Activated CD4-positive, alpha-beta T cell treated with anti-CD3 and anti-CD28 coated beads, Interleukin-2, amount 50 U/mL, for 1 hour (primary cell): ENCODE data around the gene B4GALT6.

Experiments used
- DNase-seq: peaks from one replicate; pipeline ENCODE4 v3.0.0-alpha.2; 2020

Gene B4GALT6

DNA sequence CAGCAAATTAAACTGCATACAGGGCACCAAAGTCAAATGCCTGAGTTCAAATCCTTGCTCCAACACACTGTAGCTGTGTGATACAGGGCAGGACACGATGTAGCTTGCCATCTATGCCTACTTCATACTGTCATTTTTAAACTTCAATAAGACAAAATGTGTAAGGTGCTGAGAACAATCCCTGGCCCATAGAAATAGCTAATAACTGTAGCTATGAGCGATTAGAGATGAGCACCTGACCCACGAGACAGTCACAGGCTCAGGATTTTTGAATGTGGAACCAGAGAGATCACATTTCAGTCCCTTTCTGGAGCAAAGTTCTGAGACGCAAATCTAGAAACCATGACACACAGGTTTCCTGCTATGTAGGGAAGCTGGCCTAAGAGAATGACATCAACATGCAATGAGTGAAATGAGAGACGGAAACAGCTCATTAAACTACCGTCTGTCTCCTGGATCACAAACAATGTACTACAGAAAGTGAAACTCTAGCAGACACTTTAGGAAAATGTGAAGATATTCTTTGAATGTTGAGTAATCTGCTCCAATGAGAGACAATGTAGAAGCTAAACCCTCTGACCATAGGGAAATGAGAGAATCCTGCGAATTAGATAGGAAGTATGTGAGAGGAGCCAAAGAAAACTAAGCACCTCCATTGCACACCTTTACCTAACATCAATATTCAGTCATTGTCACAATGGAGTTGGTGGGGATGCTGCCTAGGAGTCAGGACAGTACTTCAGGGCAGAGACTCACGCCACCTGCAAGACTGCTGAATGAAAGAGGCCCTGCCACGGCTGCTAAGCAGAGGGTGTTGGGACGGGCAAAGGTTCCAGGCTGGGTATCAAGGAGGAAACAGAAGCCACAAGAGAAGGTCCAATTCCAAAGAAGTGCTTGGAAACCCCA lies 25.5 kb downstream of the B4GALT6 start:
- DNase-seq, result no peak

GRCh38 chr18:31657823-31658669 lies 26.3 kb downstream of the B4GALT6 start:
- no peak for DNase-seq

DNA sequence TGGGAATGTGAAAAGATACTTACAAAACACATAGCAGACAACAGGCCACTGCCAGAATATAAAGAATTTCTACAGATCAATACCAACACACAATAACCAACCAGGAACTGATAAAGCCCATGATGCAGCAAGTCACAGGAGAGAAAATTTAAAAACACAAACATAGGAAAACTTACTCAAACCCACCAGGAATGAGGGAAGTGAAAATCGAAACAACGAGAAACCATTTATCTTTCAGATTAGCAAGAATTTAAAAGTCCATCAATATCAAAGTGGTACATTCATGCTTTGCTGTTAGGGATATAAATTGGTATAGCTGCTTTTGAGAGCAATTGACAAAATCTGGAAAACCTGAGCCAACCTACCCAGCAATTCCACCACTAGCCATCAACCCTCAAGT lies 27.6 kb downstream of the B4GALT6 start:
- no peak for DNase-seq

DNA sequence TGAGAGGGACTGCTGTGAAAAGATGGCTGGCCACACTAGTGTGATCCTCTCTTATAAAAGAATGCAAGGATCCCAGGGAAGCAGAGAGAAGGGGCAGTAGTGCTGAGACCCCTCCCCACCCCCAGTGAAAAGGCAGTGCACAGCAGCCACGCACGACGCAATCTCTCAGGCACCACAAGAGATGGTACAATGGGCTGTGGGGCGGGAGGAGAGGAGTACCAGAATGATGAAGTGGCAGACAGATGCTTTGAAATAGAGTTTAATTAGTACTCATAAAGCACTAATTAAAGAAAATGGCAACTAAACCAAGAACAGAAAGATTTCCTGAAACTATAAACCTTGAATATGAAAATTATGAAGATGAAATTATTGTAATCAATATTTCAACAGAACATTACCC lies 29.0 kb downstream of the B4GALT6 start:
- no peak for DNase-seq

- DNase-seq, result no peak
These were observed 31.5 kb downstream of the B4GALT6 start for GRCh38 chr18:31652877-31653276.

GRCh38 chr18:31652357-31652756 lies 32.0 kb downstream of the B4GALT6 start:
- DNase-seq, result no peak

DNA sequence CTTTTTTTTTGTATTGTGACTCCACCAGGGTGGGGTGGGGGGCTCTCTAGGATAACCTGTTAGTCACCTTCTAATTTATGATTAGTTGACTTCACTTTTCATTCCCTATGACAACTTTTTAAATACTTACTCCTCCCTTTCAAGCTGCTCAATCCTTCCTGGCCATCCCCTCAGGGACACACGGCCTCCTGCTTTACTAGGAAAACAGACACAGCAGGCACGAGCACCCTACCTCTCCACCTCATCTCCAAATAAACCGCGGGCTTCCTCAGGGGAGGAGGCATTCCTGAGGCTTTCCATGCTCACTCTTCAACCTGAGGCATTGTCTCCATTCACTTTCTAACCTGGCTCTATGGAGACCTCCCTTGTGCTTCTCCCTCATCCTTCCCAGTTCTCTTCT lies 33.0 kb downstream of the B4GALT6 start:
- DNase-seq, result no peak

GRCh38 chr18:31649978-31650719 lies 34.2 kb downstream of the B4GALT6 start:
- DNase-seq, result no peak

DNA sequence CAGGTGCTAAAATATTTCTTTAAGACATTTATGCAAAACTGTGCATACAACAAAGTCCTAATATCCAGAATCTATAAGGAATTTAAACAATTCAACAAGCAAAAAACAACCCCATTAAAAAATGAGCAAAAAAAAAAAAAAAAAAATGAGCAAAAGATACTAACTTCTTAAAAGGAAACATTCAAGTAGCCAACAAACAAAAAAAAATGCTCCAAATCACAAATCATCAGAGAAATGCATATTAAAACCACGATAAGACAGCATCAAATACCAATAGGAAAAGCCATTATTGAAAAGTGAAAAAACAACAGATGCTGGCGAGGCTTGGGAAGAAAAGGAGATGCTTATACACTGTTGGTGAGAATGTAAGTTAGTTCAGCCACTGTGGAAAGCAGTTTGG lies 34.9 kb downstream of the B4GALT6 start:
- no peak for DNase-seq

GRCh38 chr18:31648966-31649429 lies 35.4 kb downstream of the B4GALT6 start:
- DNase-seq, result no peak

GRCh38 chr18:31648458-31648857 lies 35.9 kb downstream of the B4GALT6 start:
- DNase-seq, result no peak

- DNase-seq, result no peak
These were observed 37.1 kb downstream of the B4GALT6 start for GRCh38 chr18:31647127-31647753.

DNA sequence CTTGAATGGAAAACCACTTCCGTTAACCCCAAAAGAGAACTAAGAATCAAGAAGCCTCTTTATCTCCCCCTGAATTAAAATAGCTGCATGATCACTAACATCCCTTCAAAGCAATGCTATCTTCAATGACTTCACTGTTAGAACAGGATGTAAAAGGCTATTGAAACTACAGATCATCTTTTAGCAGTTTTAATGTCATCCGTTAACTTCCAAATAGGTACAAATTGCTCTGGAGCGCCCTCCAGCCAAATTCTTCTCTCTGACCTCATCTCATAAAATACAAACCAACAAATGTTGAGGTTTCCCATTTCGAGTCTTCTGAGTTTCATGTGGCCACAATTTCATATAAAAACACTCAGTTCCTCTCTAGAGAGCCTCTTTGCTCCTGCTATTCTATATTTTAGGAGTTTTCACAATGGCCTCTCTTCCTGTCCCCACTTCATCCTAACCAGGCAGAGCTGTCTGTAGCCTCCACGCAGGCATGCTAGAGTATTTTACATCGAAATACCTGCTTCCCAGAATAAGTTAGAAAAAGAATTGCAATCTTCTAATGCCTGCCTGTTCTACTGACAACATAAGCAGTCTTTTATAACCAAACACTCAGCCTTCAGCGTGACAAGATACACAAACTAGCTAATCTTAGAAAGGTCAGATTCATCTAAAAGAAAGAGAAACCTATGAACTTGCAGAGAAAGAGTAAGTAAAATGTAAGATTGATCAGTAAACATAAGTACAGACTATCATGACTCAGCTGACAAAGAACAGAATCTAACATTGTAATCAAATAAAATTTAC lies 37.9 kb downstream of the B4GALT6 start:
- no peak for DNase-seq

DNA sequence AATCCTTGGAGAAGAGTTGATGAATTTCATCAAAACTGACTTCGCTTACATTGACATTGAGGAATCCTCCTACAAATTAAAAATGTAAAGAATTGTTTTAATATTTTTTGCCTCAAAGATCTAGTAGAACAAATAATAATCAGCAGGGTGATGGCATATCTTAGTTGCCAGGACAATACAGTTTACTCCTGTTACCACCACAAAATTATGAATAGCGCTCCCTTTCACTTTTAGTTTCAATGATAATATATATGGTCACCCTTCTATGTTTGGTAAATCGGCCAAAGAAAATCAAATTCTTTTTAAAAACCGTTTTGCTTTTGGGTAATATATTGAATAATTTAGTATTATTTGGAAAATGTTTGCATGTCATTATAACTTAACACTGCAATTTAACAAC lies 39.0 kb downstream of the B4GALT6 start:
- DNase-seq, result no peak

DNA sequence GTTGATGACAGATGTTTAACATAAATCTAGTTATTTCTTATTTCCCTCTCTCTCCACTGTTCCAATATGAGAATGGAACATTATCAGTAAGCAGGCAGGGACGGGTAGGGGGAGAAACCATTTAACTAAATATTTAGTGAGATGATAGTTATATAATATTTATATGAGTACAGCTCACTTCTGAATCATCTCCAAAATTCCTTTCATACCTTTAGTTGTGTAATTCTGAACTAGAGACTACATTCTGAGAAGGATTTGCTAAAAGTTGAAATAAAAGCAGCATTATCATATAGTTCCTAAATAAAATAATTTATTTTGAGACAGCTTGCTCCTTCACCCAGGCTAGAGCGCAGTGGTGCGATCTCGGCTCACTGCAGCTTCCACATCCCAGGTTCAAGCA lies 41.4 kb downstream of the B4GALT6 start:
- DNase-seq, result no peak

DNA sequence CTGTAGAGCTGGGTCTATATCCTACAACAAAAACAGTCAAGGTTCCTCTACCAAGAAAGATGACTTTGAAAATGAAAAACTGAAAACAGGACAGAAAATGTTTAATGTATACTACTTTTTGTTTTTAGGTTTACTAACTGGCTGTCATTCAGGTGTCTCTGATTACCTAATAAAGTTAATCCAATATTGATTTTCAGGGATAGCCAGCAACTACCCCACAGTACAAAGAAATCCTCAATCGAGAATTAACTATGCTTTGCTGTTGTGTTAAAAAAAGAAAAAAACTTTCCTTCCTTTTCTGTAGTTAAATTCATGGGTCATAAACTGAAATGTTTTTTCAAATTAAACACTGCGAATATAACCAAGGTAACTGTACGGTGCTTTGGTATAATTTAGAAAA lies 46.9 kb downstream of the B4GALT6 start:
- DNase-seq, result no peak

DNA sequence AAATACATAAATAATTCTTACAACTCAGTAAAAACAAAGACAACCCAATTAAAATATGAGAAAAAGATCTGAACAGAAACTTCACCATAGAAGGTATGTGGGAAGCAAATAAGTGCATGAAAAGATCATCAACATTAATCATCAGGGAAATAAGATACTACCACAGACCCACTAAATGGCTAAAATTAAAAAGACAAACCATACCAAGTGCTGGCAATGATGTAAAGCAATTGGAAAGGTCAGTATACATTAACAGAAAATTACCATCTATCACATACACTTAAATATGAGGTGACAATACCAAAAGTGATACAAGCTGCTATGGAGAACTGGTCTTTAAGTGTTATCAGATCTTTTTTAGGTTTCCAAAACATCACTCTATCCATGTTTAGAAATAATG lies 48.0 kb downstream of the B4GALT6 start:
- no peak for DNase-seq

- no peak for DNase-seq
These were observed 50.1 kb downstream of the B4GALT6 start for GRCh38 chr18:31634331-31634713.

- no peak for DNase-seq
These were observed 50.7 kb downstream of the B4GALT6 start for GRCh38 chr18:31633392-31634330.

GRCh38 chr18:31632356-31632755 lies 52.0 kb downstream of the B4GALT6 start:
- DNase-seq, result no peak

- no peak for DNase-seq
These were observed 52.9 kb downstream of the B4GALT6 start for GRCh38 chr18:31631526-31631925.
